22Rv1 (cell line): ENCODE data around the gene SCFD2.

Experiments used
- H3K27ac ChIP-seq: fragments of 450-650 bp; 2 replicates; pipeline ENCODE4 v1.5.1; 2017
- ZFX ChIP-seq: fragments of 450-650 bp; IDR thresholded peaks from 2 replicates; pipeline ENCODE4 v1.6.1; 2017; ENCODE audit warnings: antibody characterized with exemption, borderline replicate concordance
- TF ChIP-seq, protein P1 (sequence below): fragments of 450-650 bp; IDR thresholded peaks from 2 replicates; pipeline ENCODE4 v1.5.1; 2017; ENCODE audit warnings: mild to moderate bottlenecking

SCFD2 gene

DNA sequence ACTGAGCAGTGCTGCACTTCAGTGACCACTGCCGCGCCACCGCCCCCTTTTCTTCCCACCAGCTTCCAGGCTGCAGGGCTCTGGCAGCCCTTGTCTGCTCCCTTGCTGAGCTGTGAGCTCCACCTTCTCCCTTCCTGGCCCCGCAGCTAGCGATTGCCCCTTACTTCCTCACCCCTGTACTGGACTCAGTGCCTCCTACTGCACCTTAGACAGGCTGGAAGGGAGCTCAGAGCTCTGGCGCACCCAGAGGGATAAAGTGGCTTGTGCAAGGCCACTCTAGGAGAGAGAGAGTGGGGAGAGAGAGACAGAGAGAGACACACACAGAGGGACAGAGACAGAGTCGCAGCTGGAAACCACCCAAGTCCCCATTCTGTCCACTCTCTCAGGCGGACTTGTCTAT is 497.7 kb downstream of the SCFD2 start:
- H3K27ac ChIP-seq: no peak overlapping the region
- TF ChIP-seq ZFX: no peak
- TF ChIP-seq, protein P1, sequence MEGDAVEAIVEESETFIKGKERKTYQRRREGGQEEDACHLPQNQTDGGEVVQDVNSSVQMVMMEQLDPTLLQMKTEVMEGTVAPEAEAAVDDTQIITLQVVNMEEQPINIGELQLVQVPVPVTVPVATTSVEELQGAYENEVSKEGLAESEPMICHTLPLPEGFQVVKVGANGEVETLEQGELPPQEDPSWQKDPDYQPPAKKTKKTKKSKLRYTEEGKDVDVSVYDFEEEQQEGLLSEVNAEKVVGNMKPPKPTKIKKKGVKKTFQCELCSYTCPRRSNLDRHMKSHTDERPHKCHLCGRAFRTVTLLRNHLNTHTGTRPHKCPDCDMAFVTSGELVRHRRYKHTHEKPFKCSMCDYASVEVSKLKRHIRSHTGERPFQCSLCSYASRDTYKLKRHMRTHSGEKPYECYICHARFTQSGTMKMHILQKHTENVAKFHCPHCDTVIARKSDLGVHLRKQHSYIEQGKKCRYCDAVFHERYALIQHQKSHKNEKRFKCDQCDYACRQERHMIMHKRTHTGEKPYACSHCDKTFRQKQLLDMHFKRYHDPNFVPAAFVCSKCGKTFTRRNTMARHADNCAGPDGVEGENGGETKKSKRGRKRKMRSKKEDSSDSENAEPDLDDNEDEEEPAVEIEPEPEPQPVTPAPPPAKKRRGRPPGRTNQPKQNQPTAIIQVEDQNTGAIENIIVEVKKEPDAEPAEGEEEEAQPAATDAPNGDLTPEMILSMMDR: no peak

GRCh38 chr4:52867163-52867562 is 498.7 kb downstream of the SCFD2 start:
- no peak for TF ChIP-seq ZFX
- TF ChIP-seq, protein P1: no peak
- H3K27ac ChIP-seq: no peak overlapping the region

GRCh38 chr4:52866734-52867133 is 499.1 kb downstream of the SCFD2 start:
- no peak overlapping the region for H3K27ac ChIP-seq
- no peak for TF ChIP-seq ZFX

- no peak for TF ChIP-seq ZFX
- TF ChIP-seq, protein P1: no peak
- H3K27ac ChIP-seq: no peak overlapping the region
These were observed 500.6 kb downstream of the SCFD2 start for GRCh38 chr4:52865300-52865699.

- H3K27ac ChIP-seq: no peak overlapping the region
- TF ChIP-seq, protein P1: no peak
- TF ChIP-seq ZFX: no peak
These were observed 501.1 kb downstream of the SCFD2 start for GRCh38 chr4:52864793-52865192.

DNA sequence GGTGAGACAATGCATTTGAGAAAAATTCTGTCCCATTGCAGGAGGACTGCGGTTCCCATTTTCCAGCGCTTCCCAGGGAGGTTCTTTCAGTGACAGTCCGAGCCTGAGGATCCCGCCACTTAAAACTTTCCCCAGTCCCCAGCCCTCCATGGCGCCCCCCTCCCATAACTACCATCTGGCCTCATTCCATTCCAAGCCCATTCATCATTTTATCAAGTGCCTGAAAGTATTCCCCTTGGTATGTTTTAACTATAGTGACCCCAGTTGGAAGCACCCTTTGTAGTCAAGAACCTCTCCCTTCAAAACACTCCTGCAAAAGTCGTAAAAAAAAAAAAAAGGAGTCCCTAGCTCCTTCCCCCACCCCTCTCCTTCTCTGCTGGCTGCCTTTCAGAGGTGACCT is 502.5 kb downstream of the SCFD2 start:
- H3K27ac ChIP-seq: no peak overlapping the region
- TF ChIP-seq, protein P1: no peak
- no peak for TF ChIP-seq ZFX

DNA sequence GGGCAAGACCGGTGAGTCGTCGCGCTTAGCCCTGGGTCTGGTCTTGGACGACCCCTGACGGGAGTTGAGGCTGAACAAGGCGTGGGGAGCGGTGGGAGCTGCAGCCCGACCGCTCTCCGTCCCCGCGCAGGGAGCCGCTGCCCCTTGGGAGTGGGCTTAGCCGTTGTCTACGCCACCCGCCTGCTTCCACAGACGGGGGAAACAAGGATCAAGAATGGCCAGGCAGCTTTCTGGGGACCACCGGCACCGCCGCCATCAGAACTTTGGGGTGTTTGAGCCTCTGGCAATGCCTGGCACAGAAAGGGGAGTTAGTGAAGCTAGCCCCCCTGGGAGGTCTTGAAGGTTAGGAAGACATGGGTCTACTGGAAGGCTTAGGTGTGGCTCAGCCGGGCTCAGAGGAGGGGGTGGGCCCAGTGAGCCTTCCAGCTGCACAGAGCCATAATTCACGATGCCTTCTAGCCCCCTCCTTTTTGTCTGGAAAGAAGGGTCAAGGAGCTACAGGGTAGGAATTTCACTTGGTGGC is 503.2 kb downstream of the SCFD2 start:
- H3K27ac ChIP-seq: no peak overlapping the region
- TF ChIP-seq, protein P1: no peak
- TF ChIP-seq ZFX: no peak
